KMS-11 (cell line): ENCODE results near the gene ZNF175.

Experiments used
- H2AFZ ChIP-seq: fragments of 200-600 bp; sonication (generic); 2 replicates; pipeline ENCODE4 v1.6.1; 2016; ENCODE audit warnings: antibody characterized with exemption, mixed run types, low read depth
- H3K27ac ChIP-seq: fragments of 200-600 bp; sonication (generic); 2 replicates; pipeline ENCODE4 v1.6.1; 2016; ENCODE audit warnings: mild to moderate bottlenecking, mixed run types
- H3K27me3 ChIP-seq: fragments of 200-600 bp; sonication (generic); 2 replicates; pipeline ENCODE4 v1.6.1; 2017; ENCODE audit warnings: mild to moderate bottlenecking, low read depth, mixed run types, moderate library complexity; ENCODE audit not compliant: insufficient read depth
- H3K36me3 ChIP-seq: fragments of 200-600 bp; sonication (generic); 2 replicates; pipeline ENCODE4 v1.6.1; 2017; ENCODE audit warnings: mild to moderate bottlenecking, mixed run types; ENCODE audit not compliant: insufficient read depth
- H3K4me1 ChIP-seq: fragments of 200-600 bp; sonication (generic); 2 replicates; pipeline ENCODE4 v1.6.1; 2016; ENCODE audit warnings: mild to moderate bottlenecking, low read depth, mixed run types; ENCODE audit not compliant: poor library complexity, severe bottlenecking
- H3K4me2 ChIP-seq: fragments of 200-600 bp; sonication (generic); 2 replicates; pipeline ENCODE4 v1.7.0; 2016; ENCODE audit warnings: mild to moderate bottlenecking, mixed run types
- H3K4me3 ChIP-seq: fragments of 200-600 bp; sonication (generic); IDR thresholded peaks from 2 replicates; pipeline ENCODE4 v1.6.1; 2017; ENCODE audit warnings: low read depth, low read length, mixed read lengths; ENCODE audit not compliant: insufficient read depth
- H3K79me2 ChIP-seq: fragments of 200-600 bp; sonication (generic); 2 replicates; pipeline ENCODE4 v1.6.1; 2016; ENCODE audit warnings: low read depth, mixed run types; ENCODE audit not compliant: insufficient read depth
- H3K9ac ChIP-seq: fragments of 200-600 bp; sonication (generic); 2 replicates; pipeline ENCODE4 v1.6.1; 2016; ENCODE audit warnings: mild to moderate bottlenecking, mixed run types
- H4K20me1 ChIP-seq: fragments of 200-600 bp; sonication (generic); 2 replicates; pipeline ENCODE4 v1.6.1; 2016; ENCODE audit warnings: mild to moderate bottlenecking, mixed run types; ENCODE audit not compliant: insufficient read depth
- TF ChIP-seq, protein P1 (sequence below): fragments of 200-600 bp; sonication (generic); conservative IDR thresholded peaks from 2 replicates; pipeline ENCODE4 v1.6.1; 2017; ENCODE audit warnings: low read depth, mild to moderate bottlenecking, antibody characterized with exemption, low read length, moderate library complexity, mixed read lengths

The ZNF175 gene

DNA sequence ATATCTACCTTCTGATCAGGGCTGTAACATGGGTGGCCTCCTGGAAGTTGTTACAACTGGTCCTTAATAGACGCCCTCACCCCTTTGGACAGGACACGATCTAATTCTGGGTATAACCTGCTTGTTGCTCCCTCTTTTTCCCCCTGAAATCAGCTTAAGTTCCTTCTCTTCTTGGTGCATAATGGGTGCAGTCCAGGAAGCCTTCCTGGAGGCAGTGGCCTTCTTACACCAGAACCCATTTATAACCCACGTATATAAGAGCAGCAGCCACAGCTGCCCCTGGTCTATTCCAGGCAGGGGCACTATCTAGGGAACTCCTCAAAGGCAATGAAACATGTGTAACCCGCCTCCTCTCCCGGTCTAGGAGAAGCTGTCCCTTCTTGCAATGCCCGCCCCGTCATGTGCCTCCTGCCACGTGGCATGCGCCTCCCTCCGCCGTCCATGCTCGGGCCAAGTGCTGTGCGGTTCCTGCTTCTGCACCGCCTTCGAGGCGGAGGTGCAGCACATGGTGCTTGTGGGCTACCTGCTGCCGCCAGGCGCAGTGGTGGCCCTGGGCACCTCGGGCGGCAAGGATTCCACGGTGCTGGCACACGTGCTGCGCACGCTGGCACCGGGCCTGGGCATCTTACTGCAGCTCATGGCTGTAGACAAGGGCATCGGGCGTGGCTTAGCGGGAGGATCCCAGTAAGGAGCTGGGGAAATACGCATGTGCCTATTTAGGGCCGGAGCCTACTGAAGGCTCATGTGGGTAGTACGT is 27.3 kb downstream of the ZNF175 start:
- TF ChIP-seq, protein P1, sequence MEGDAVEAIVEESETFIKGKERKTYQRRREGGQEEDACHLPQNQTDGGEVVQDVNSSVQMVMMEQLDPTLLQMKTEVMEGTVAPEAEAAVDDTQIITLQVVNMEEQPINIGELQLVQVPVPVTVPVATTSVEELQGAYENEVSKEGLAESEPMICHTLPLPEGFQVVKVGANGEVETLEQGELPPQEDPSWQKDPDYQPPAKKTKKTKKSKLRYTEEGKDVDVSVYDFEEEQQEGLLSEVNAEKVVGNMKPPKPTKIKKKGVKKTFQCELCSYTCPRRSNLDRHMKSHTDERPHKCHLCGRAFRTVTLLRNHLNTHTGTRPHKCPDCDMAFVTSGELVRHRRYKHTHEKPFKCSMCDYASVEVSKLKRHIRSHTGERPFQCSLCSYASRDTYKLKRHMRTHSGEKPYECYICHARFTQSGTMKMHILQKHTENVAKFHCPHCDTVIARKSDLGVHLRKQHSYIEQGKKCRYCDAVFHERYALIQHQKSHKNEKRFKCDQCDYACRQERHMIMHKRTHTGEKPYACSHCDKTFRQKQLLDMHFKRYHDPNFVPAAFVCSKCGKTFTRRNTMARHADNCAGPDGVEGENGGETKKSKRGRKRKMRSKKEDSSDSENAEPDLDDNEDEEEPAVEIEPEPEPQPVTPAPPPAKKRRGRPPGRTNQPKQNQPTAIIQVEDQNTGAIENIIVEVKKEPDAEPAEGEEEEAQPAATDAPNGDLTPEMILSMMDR = no peak
- H3K79me2 ChIP-seq = no peaks in the 10 kb centered on the region

DNA sequence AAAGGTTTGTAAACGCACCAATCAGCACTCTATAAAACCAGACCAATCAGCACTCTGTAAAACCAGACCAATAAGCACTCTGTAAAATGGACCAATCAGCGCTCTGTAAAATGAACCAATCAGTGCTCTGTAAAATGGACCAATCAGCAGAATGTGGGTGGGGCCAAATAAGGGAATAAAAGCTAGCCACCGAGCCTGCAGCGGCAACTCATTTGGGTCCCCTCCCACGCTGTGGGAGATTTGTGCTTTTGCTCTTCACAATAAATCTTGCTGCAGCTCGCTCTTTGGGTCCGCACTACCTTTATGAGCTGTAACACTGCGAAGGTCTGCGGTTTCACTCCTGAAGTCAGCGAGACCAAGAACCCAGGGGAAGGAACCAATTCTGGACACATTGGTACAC is 28.0 kb downstream of the ZNF175 start:
- H3K9ac ChIP-seq = no peak overlapping the region
- TF ChIP-seq, protein P1 = no peak
- H3K79me2 ChIP-seq = no peaks in the 10 kb centered on the region
- no peak overlapping the region for H3K27ac ChIP-seq
- no peak overlapping the region for H3K4me3 ChIP-seq
- no peak overlapping the region for H3K4me2 ChIP-seq
- H2AFZ ChIP-seq = no peak overlapping the region
- no peaks in the 10 kb centered on the region for H3K27me3 ChIP-seq
- H3K36me3 ChIP-seq = no peaks in the 10 kb centered on the region
- no peaks in the 10 kb centered on the region for H4K20me1 ChIP-seq
- no peaks in the 10 kb centered on the region for H3K4me1 ChIP-seq

More for the DNA sequence above, 27.3 kb downstream of the ZNF175 start:
- no peaks in the 10 kb centered on the region for H3K27me3 ChIP-seq
- H3K27ac ChIP-seq = no peak overlapping the region
- no peaks in the 10 kb centered on the region for H3K4me1 ChIP-seq
- no peak overlapping the region for H3K4me3 ChIP-seq
- H2AFZ ChIP-seq = no peak overlapping the region
- no peaks in the 10 kb centered on the region for H4K20me1 ChIP-seq
- no peaks in the 10 kb centered on the region for H3K36me3 ChIP-seq
- no peak overlapping the region for H3K4me2 ChIP-seq
- no peak overlapping the region for H3K9ac ChIP-seq

DNA sequence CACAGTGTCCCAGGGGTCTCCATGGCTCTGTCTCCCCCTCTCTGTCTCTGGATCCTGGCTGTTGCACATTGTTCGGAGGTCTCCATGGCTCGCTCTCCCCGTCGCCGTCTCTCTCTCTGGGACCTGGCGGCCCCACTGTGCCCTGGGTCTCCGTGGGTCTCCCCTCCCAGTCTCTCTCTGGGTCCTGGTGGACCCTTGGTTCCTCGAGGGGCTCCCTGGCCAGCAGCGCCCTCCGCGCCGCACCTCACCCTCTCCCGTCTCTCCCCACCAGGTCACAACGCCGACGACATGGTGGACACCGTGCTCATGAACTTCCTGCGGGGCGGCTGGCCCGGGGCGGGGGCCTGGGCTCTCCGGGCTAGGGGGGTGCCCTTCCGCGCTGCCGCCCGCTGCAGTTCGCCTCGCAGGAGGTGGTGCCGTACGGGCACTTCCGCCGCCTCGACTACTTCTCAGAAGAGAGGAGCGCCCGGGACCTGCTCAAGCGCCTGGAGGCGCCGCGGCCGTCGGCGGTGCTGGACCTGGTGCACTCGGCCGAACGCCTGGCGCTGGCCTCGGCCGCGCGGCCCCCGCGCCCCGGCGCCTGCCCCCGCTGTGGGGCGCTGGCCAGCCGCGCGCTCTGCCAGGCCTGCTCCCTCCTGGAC is 30.0 kb downstream of the ZNF175 start:
- Histone ChIP-seq H3K36me3 (no peaks in the 10 kb centered on the region), H4K20me1 (no peaks in the 10 kb centered on the region), H3K27me3 (no peaks in the 10 kb centered on the region), H3K27ac (no peak overlapping the region), H3K4me3 (no peak overlapping the region), H3K9ac (no peak overlapping the region), H3K79me2 (no peaks in the 10 kb centered on the region), H2AFZ (no peak overlapping the region), H3K4me1 (no peaks in the 10 kb centered on the region), H3K4me2 (no peak overlapping the region)
- TF ChIP-seq, protein P1 = no peak

DNA sequence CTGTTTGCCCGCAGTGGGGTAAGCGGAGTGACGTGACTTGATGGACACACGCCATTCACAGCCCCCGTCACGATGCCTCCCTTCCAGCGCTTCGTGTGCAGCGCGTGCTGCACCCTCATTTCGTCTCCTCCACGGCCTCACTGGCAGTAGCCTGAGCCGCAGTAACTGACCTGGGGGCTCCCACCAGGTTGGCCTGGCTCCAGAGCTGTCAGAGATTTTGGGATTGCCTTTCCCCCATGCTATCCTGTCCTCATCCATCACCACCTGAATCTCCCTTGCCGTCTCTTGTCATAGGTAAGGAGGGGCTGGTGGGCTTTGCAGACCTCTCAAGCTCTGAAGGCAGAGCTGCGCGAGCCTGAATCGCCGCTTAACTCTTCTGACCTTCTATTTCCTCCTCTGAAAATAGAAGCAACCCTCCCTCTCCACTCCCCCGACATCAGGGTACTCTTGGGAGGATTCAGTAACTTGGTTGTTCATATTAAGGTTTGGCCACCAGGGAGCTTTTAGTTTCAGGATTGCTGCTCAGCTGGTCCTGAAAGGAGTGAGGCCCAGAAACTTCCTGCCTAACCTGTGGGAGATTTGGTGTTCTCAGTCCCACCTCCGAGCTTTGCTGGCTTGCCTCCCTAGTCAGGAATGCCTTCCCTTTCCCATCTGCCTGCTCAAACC is 31.2 kb downstream of the ZNF175 start:
- Histone ChIP-seq H3K4me1 (no peaks in the 10 kb centered on the region), H3K4me2 (no peak overlapping the region)
- TF ChIP-seq, protein P1 = no peak

More for the DNA sequence above, 31.2 kb downstream of the ZNF175 start:
- Histone ChIP-seq H3K27me3 (no peaks in the 10 kb centered on the region), H3K36me3 (no peaks in the 10 kb centered on the region), H2AFZ (no peak overlapping the region), H3K4me3 (no peak overlapping the region), H3K79me2 (no peaks in the 10 kb centered on the region), H3K9ac (no peak overlapping the region), H4K20me1 (no peaks in the 10 kb centered on the region), H3K27ac (no peak overlapping the region)
